Activated naive CD4-positive, alpha-beta T cell treated with anti-CD3 and anti-CD28 coated beads, Interleukin-2, amount 50 U/mL, for 72 hours (primary cell): Measurements from ENCODE around the gene VEGFC. TPM values are rescaled to one million over a fixed set of nuclear protein-coding genes. Genes with fewer than 3 reads are reported as not detected.

Experiments
- ATAC-seq, 2 donors: fragments of 150-1000 bp; cut with Tn5 transposase; 2 replicates each; pipeline ENCODE4 v1.10.0; 2021; ENCODE audit warnings: mild to moderate bottlenecking in 2 of 2, moderate library complexity in 2 of 2
- DNase-seq, 2 donors: peaks; one replicate each; pipeline ENCODE4 v3.0.0; 2021 to 2022; ENCODE audit warnings: low spot score in 2 of 2
- H3K27ac Mint-ChIP-seq, 2 donors: one replicate each; pipeline ENCODE4 v1.8.0; 2022; ENCODE audit warnings: mild to moderate bottlenecking in 2 of 2, mixed read lengths in 2 of 2
- H3K36me3 Mint-ChIP-seq, 2 donors: one replicate each; pipeline ENCODE4 v1.8.0; 2022; ENCODE audit warnings: mixed read lengths in 2 of 2
- H3K9me3 Mint-ChIP-seq, 2 donors: one replicate each; pipeline ENCODE4 v1.8.0; 2022; ENCODE audit warnings: mixed read lengths in 2 of 2
- total RNA-seq, 2 donors: library from RNA; stranded (reverse); gene quantifications; one replicate each; pipeline ENCODE4 v1.2.3, GENCODE V29; 2022

VEGFC gene
- total RNA-seq, 2 donors from 2014 or later = not detected

- ATAC-seq (no peak), DNase-seq (no peak)
- Mint-ChIP-seq H3K36me3 (no peaks in the 10 kb centered on the region), H3K27ac (no peak overlapping the region), H3K9me3 (peaks cover 4% of the 10 kb centered on the region in 2 donors)
These were observed 112.0 kb downstream of the VEGFC start for GRCh38 chr4:176680668-176681180.

GRCh38 chr4:176676901-176677300, 115.8 kb downstream of the VEGFC start:
- H3K36me3 Mint-ChIP-seq = no peaks in the 10 kb centered on the region
- peaks cover 0 to 4% of the 10 kb centered on the region in 2 donors for H3K9me3 Mint-ChIP-seq
- no peak overlapping the region for H3K27ac Mint-ChIP-seq
- DNase-seq (no peak), ATAC-seq (no peak)

GRCh38 chr4:176675810-176676209, 116.9 kb downstream of the VEGFC start:
- no peak for ATAC-seq
- Mint-ChIP-seq H3K36me3 (no peaks in the 10 kb centered on the region), H3K9me3 (peaks cover 0 to 4% of the 10 kb centered on the region in 2 donors), H3K27ac (no peak overlapping the region)
- no peak for DNase-seq

GRCh38 chr4:176671532-176671931, 121.2 kb downstream of the VEGFC start:
- ATAC-seq = no peak

GRCh38 chr4:176668324-176668723, 124.4 kb downstream of the VEGFC start:
- no peaks in the 10 kb centered on the region for H3K9me3 Mint-ChIP-seq
- H3K36me3 Mint-ChIP-seq = no peaks in the 10 kb centered on the region
- DNase-seq = no peak
- H3K27ac Mint-ChIP-seq = no peak overlapping the region
- no peak for ATAC-seq

More at GRCh38 chr4:176671532-176671931, 121.2 kb downstream of the VEGFC start:
- Mint-ChIP-seq H3K36me3 (no peaks in the 10 kb centered on the region), H3K9me3 (no peaks in the 10 kb centered on the region), H3K27ac (no peak overlapping the region)
- DNase-seq = no peak

GRCh38 chr4:176664964-176665363, 127.8 kb downstream of the VEGFC start:
- no peak overlapping the region for H3K27ac Mint-ChIP-seq
- no peaks in the 10 kb centered on the region for H3K9me3 Mint-ChIP-seq
- no peak for ATAC-seq
- H3K36me3 Mint-ChIP-seq = no peaks in the 10 kb centered on the region
- no peak for DNase-seq

GRCh38 chr4:176660561-176660960, 132.2 kb downstream of the VEGFC start:
- H3K9me3 Mint-ChIP-seq = peaks cover 3 to 5% of the 10 kb centered on the region in 2 donors
- H3K36me3 Mint-ChIP-seq = no peaks in the 10 kb centered on the region
- DNase-seq (no peak), ATAC-seq (no peak)
- no peak overlapping the region for H3K27ac Mint-ChIP-seq

GRCh38 chr4:176656108-176656507, 136.6 kb downstream of the VEGFC start:
- DNase-seq = no peak
- Mint-ChIP-seq H3K27ac (no peak overlapping the region), H3K9me3 (peaks cover 3 to 5% of the 10 kb centered on the region in 2 donors), H3K36me3 (no peaks in the 10 kb centered on the region)
- no peak for ATAC-seq

GRCh38 chr4:176654565-176655216, 138.0 kb downstream of the VEGFC start:
- H3K27ac Mint-ChIP-seq = no peak overlapping the region
- peaks cover 3 to 5% of the 10 kb centered on the region in 2 donors for H3K9me3 Mint-ChIP-seq
- DNase-seq (no peak), ATAC-seq (no peak)
- no peaks in the 10 kb centered on the region for H3K36me3 Mint-ChIP-seq

- no peak overlapping the region for H3K27ac Mint-ChIP-seq
- peaks cover 3 to 5% of the 10 kb centered on the region in 2 donors for H3K9me3 Mint-ChIP-seq
These were observed 139.1 kb downstream of the VEGFC start for GRCh38 chr4:176653401-176654220.

GRCh38 chr4:176646311-176646710, 146.4 kb downstream of the VEGFC start:
- Mint-ChIP-seq H3K36me3 (no peaks in the 10 kb centered on the region), H3K27ac (no peak overlapping the region), H3K9me3 (no peaks in the 10 kb centered on the region)
- DNase-seq (no peak), ATAC-seq (no peak)

More at GRCh38 chr4:176653401-176654220, 139.1 kb downstream of the VEGFC start:
- DNase-seq (no peak), ATAC-seq (no peak)
- H3K36me3 Mint-ChIP-seq = no peaks in the 10 kb centered on the region

GRCh38 chr4:176645246-176645960, 147.3 kb downstream of the VEGFC start:
- H3K27ac Mint-ChIP-seq = no peak overlapping the region
- DNase-seq (no peak), ATAC-seq (no peak)
- no peaks in the 10 kb centered on the region for H3K36me3 Mint-ChIP-seq
- H3K9me3 Mint-ChIP-seq = no peaks in the 10 kb centered on the region

- Mint-ChIP-seq H3K36me3 (no peaks in the 10 kb centered on the region), H3K9me3 (peaks cover 15% of the 10 kb centered on the region in 2 donors), H3K27ac (no peak overlapping the region)
- ATAC-seq = no peak
- DNase-seq = no peak
These were observed 150.2 kb downstream of the VEGFC start for GRCh38 chr4:176642472-176642871.

- DNase-seq (no peak), ATAC-seq (no peak)
- no peak overlapping the region for H3K27ac Mint-ChIP-seq
- H3K36me3 Mint-ChIP-seq = no peaks in the 10 kb centered on the region
- H3K9me3 Mint-ChIP-seq = peaks cover 15% of the 10 kb centered on the region in 2 donors
These were observed 151.5 kb downstream of the VEGFC start for GRCh38 chr4:176641237-176641636.

GRCh38 chr4:176638992-176639391, 153.7 kb downstream of the VEGFC start:
- DNase-seq (no peak), ATAC-seq (no peak)
- Mint-ChIP-seq H3K36me3 (no peaks in the 10 kb centered on the region), H3K27ac (no peak overlapping the region), H3K9me3 (peaks cover 15% of the 10 kb centered on the region in 2 donors)

- ATAC-seq (no peak), DNase-seq (no peak)
- Mint-ChIP-seq H3K9me3 (peaks cover 15% of the 10 kb centered on the region in 2 donors), H3K27ac (no peak overlapping the region), H3K36me3 (no peaks in the 10 kb centered on the region)
These were observed 156.4 kb downstream of the VEGFC start for GRCh38 chr4:176636292-176636691.
